Fibroblast of the aortic adventitia (primary cell): ENCODE data around the gene AKR7A2. TPM values are rescaled to one million over a fixed set of nuclear protein-coding genes. Genes with fewer than 3 reads are reported as not detected.

Experiments used
- DNase-seq: peaks from one replicate; pipeline ENCODE4 v3.0.0-alpha.2; 2010; ENCODE audit warnings: low read depth
- H3K4me3 ChIP-seq: 2 replicates; pipeline ENCODE4 v1.5.1; 2011; ENCODE audit warnings: low read depth, mild to moderate bottlenecking, control low read depth, low read length, moderate library complexity
- CTCF ChIP-seq: IDR thresholded peaks from 2 replicates; pipeline ENCODE4 v1.5.1; 2011; ENCODE audit warnings: mild to moderate bottlenecking, low read length, control low read depth, inconsistent platforms; ENCODE audit not compliant: insufficient read depth
- total RNA-seq: library from RNA; depleted of rRNA; stranded (reverse); fragments of >200 nt; gene quantifications from 2 replicates; pipeline ENCODE4 v1.2.3, GENCODE V29; 2012; ENCODE audit warnings: low replicate concordance

Gene AKR7A2
- 38.1 and 68.4 TPM in 2 replicates for total RNA-seq

GRCh38 chr1:19311931-19312781, at the start of gene AKR7A2, which contains the start of gene SLC66A1:
Gene AKR7A2, minus strand, starts transcription at chr1:19312144. Its CDS starts 20 bp downstream, at chr1:19312124.
Gene SLC66A1, plus strand, starts transcription at chr1:19312326. Its CDS starts 5,352 bp downstream, at chr1:19317678.
- peak; percentile 3 for TF ChIP-seq CTCF
- peak within 1 kb of the TSS; percentile 85 for H3K4me3 ChIP-seq
- peak; percentile 88 for DNase-seq

GRCh38 chr1:19360843-19361610, 49.1 kb upstream of the AKR7A2 start:
- DNase-seq, result no peak
- TF ChIP-seq CTCF, result no peak
- no peak overlapping the region for H3K4me3 ChIP-seq

- no peak for TF ChIP-seq CTCF
- no peak overlapping the region for H3K4me3 ChIP-seq
- DNase-seq, result no peak
Measured at GRCh38 chr1:19360432-19360831, 48.5 kb upstream of the AKR7A2 start.

GRCh38 chr1:19360016-19360415, 48.1 kb upstream of the AKR7A2 start:
- no peak overlapping the region for H3K4me3 ChIP-seq
- DNase-seq, result no peak
- TF ChIP-seq CTCF, result no peak

GRCh38 chr1:19359357-19359756, 47.4 kb upstream of the AKR7A2 start:
- no peak overlapping the region for H3K4me3 ChIP-seq
- DNase-seq, result no peak
- no peak for TF ChIP-seq CTCF

GRCh38 chr1:19358710-19359109, 46.8 kb upstream of the AKR7A2 start:
- TF ChIP-seq CTCF, result no peak
- no peak overlapping the region for H3K4me3 ChIP-seq
- DNase-seq, result no peak
